Left renal cortex interstitium (tissue), 4 donors: ENCODE measurements around the gene URGCP. TPM values are rescaled to one million over a fixed set of nuclear protein-coding genes. Genes with fewer than 3 reads are reported as not detected.
"Not testable (repeated sequence)": the region's sequence is repeated elsewhere in the genome, so short reads cannot be mapped to it uniquely, and the experiment has no call there.

Source experiments
- DNase-seq, 4 donors: peaks; one replicate each; pipeline ENCODE4 v3.0.0-alpha.2; 2013; ENCODE audit warnings: low read depth in 4 of 4, low spot score in 2 of 4, missing footprints in 1 of 4
- polyA plus RNA-seq, 4 donors: library from polyadenylated mRNA; unstranded; fragments of 120-200 nt; gene quantifications; one replicate each; pipeline ENCODE4 v1.2.1, GENCODE V29; 2013; ENCODE audit not compliant: insufficient read length in 4 of 4

The URGCP gene
- polyA plus RNA-seq, 4 donors, result 30.0 to 39.4 (median 34.8) TPM

GRCh38 chr7:43922726-43923125 is 16.3 kb upstream of the URGCP start:
- no peak for DNase-seq

- no peak for DNase-seq
Observed at GRCh38 chr7:43921423-43921822, 15.0 kb upstream of the URGCP start.

- no peak for DNase-seq
Observed at GRCh38 chr7:43915907-43916306, 9.5 kb upstream of the URGCP start.

GRCh38 chr7:43914795-43915194 is 8.4 kb upstream of the URGCP start:
- DNase-seq, result no peak

GRCh38 chr7:43905956-43906330 is 453 bp downstream of the URGCP start:
- DNase-seq, result peak in 2 of 4 donors; percentile 26 to 29

- no peak for DNase-seq
Observed at GRCh38 chr7:43905209-43905946, 1.0 kb downstream of the URGCP start.

GRCh38 chr7:43904533-43905208 is 1.7 kb downstream of the URGCP start:
- no peak for DNase-seq

- DNase-seq, result no peak
Observed at GRCh38 chr7:43902542-43903054, 3.8 kb downstream of the URGCP start.

- not testable (repeated sequence) for DNase-seq
Observed at GRCh38 chr7:43898571-43898970, 7.8 kb downstream of the URGCP start.

GRCh38 chr7:43895847-43896415 is 10.5 kb downstream of the URGCP start:
- DNase-seq, result no peak

GRCh38 chr7:43891069-43891955 is 15.1 kb downstream of the URGCP start:
- DNase-seq, result no peak

GRCh38 chr7:43890468-43890867 is 15.9 kb downstream of the URGCP start:
- DNase-seq, result no peak

- no peak for DNase-seq
Observed at GRCh38 chr7:43888993-43889945, 17.1 kb downstream of the URGCP start.

GRCh38 chr7:43884617-43885016 is 21.8 kb downstream of the URGCP start:
- DNase-seq, result no peak

- no peak for DNase-seq
Observed at GRCh38 chr7:43884209-43884608, 22.2 kb downstream of the URGCP start.

GRCh38 chr7:43880596-43880995 is 25.8 kb downstream of the URGCP start:
- DNase-seq, result no peak

- DNase-seq, result no peak
Observed at GRCh38 chr7:43879477-43879876, 26.9 kb downstream of the URGCP start.

GRCh38 chr7:43878867-43879266 is 27.5 kb downstream of the URGCP start:
- no peak for DNase-seq
